Measurements from ENCODE around the gene C10orf71.

- TF ChIP-seq SETDB1 (IDR thresholded peaks at IDR 0.05; ENCODE audit: insufficient read length, low read length) (no peak), ZEB2 (tag by site-specific recombination; IDR thresholded peaks at IDR 0.05) (no peak), ZNF518A (tag by site-specific recombination; conservative IDR thresholded peaks at IDR 0.05; ENCODE audit: low read depth) (no peak), GLIS2 (tag by site-specific recombination; IDR thresholded peaks at IDR 0.05) (no peak), ZNF449 (tag by site-specific recombination; IDR thresholded peaks at IDR 0.05) (no peak), CTCF (tag by site-specific recombination; IDR thresholded peaks at IDR 0.05) (no peak), ZBTB21 (tag by site-specific recombination; IDR thresholded peaks at IDR 0.05) (no peak), ZSCAN30 (tag by site-specific recombination; IDR thresholded peaks at IDR 0.05) (no peak), PBX3 (CRISPR knock-in tag; IDR thresholded peaks at IDR 0.05) (no peak)
These were observed 12.3 kb upstream of the C10orf71 start for GRCh38 chr10:49286686-49287085.
